NCI-H2227 (cell line): ENCODE data around the gene PRKCH.
A peak's percentile ranks its signal among the peaks of the same experiment; 100 is the strongest.

Experiments
- DNase-seq: peaks from one replicate; lab custom pipeline; 2025; ENCODE audit not compliant: unreplicated experiment; lab: John Stamatoyannopoulos, UW

Gene PRKCH

DNA sequence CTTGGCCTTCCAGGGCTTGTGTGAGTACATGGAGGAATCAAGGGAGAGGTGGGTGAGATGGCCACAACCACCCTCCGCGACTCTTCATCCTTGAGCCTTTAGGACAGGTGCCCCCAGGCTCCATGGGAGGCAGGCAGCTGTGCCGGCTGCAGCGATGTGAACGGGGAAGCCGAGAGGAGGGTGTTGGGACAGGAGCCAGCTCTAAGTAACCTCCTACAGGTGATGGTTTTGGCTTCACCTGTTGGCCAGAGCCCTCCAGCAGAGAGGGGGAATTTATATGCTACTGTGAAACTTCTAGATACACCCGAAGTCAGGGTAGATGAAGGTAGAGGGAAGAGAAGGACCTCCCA lies 241.8 kb downstream of the PRKCH start:
- DNase-seq, result no peak

DNA sequence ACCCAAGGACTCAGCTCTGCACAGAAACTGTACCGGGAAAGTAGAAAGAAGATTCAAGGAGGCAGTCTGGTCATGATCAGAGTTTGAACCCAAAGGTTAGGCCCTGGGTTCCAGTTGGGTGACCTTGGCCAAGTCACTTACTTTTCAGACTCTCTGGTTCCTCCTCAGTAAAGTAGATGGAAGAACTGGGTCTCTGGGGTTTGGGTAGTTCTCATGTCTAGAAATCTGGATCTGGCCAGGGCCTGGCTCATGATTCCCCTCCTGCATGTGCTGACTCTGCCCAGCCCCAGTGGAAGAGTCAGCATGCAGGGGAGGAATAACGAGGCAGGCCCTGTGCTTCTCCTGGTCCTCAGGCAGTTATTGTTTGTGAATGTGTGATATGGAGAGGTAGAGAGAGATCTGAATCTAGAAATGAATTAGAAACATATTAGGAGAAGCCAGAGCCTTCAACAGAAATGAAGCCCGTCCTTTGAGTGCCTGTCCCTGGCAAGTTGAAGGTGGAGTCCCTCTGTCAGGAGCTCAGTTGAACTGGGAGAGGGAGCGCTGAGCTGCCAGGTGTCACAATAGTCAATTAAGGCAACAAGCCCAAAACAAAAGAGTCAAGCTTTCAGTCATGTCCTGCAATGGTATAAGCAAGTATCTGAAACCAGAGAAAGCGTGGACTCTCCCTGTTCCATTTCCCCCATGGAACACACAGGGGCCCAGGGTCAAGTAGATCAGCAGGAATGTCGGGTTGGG lies 242.7 kb downstream of the PRKCH start:
- DNase-seq, result no peak

DNA sequence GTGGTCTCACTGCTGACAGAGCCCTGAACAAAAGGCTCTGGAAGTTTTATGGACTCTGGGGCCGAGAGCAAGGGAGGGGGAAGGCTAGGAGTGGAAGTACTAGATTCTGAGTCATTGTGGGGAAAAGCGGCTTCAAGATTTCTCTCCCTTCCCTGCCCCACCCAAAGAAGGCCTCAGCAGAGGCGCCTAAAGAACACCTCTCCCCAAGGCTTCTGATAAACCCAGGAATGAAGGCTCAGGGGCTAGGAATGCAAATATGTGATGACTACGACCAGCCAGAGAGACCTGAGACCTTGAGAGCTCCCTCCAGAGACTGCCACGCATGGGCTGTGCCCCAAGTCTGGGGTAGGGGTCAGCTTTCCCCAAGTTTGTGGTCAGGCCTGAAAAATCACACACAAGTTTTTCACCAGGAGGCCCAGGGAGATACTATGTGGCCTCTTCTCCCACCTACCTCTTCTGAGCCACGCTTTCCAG lies 243.3 kb downstream of the PRKCH start:
- DNase-seq, result no peak

DNA sequence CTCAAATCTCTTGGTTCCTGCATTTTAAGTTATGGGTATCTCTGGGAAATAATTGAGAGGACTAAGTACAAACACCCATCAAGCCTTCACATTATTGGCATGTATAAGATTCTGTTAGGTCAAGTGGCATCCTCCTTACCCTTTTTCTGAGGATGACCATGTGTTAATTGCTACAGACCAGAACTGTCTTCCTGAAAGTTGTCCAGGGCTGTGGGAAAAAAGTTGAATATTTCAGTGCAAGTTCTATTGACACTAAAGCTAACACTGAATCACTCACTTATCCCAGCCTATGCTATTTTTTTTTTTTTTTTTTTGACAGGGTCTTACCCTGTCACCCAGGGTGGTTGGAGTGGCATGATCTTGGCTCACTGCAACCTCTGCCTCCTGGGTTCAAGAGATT lies 243.8 kb downstream of the PRKCH start:
- DNase-seq, result no peak

DNA sequence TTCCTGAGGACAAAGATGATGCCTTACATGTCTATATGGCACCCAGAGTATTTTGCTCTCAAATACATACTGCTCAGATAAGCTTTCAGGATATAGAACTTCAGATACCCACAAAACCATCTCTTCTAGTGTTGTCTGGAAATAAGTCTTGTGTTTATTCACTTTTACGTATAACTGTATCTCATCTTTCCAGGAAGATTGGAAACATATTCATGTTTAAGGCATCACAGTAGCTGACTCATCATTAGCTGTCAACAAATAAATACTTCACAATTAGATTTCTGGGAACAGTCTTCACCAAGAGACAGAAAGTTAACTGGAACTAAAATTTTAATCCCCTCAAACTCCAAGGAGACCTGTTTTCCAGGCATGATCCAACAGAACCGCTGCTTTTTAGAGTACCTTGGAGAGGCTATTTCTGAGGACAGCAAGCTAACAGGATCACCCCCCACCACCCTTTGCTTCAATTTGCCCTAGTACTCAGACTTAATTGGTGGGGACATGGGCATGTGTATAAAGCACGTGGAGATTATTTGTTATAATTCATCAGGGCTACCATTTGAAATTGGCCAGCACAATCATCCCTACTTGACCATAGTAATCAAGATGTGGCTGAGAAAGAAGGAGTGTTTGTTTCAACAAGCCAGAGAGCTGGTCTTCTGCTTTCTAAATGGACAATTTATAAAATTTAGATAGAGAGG lies 244.6 kb downstream of the PRKCH start:
- no peak for DNase-seq

DNA sequence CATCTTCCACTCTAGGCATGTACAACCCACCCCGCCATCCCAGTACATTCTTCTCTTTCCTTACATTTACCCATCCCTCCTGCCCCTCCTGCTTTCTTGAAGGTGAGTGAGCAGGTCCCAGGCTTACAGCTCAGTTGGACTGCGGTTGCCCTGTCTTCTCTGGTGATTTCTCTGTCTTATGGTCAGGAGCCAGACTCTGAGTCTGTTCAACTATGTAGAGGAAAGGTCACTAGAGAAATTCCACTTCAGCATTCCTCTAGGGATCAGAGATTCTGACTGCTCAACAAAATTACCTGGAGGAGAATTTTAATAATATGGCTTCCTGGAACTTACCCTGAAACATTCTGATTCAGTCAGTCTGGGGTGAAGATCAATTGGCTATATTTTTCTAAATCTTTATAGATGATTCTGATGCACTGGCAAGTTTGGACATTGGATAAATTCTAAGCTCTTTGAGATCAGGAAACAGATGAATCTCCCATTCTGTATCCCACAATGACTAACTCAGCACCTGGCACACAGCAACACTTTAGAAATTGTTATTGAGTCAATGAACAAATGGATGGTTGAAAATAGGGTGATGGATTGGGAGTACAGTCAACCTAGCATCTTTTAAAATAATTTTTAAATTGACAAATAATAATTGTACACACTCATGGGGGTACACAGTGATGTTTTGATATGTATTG lies 245.3 kb downstream of the PRKCH start:
- DNase-seq, result no peak

DNA sequence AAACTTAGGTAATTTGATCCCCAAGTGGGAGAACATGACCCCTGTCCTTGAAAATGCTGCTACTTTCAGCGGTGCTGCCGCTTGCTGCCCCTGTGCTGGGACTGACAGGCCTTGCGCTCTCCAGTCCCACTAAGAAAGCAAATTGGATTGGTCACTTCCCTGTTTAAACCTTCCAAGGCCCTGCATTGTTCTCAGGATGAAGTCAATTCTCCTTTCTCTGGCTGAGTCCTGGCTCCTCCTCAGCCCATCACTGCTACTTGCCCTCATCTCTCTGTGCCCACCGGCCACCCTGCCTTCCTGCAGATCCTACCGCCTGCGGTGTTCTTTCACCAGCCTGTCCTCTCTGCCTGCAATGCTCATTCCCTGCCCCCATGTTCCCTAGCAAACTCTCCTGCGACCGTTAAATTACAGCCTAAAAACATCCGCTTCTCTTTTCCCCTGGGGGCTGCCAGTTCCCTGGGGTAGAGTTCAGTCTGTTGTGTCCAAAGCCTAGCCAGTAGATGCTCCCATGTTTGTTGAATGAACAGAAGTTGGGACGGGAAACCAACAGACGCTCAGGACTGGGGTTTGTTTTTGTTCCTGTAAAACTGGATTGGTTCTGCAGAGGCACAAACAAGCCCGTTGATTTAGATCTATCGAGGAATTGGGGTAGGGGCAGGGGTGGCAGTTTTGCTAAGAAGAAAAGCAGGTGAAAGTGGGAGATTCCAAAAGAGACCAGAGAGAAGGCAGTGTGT lies 246.6 kb downstream of the PRKCH start:
- DNase-seq, result no peak

DNA sequence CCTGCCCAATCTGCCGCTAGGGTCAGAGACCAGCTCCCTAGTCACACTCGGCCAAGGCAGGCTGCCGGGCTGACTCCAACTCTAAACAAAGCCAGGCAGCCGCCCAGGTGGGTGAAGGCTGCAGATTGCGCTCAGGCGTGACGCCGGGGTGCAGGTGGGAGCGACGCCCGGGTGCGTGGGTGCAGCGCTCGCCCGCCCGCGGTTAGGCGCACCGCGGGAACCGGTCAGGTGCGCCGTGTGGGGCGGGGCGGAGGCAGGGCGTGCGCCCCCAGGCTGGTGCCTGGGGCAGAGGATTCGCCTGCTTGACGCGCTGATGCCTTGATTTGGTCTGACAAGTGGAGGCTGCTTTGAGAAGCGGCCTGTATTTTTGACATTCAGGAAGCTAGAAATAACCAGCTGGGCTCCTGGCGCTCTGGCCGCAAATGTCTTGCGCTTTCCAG lies 247.2 kb downstream of the PRKCH start:
- DNase-seq, result peak; percentile 47

DNA sequence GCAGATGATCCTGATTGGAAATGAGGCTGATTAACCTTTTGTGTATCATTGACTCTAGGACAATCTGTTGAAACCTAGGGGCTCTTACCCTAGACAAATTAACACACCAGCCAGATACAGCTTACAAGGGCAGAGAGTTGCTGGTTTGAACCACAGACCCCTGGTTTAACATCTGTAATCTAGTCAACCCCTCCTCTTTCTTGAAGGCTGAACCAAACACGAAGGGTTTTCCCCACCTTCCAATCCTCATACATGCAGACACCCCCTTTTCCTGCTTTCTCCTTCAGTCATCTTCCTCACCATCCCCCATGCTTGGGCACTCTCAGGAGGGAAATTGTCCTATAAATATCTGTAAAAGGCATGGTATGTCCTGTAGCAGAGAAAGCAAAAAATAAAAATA lies 247.9 kb downstream of the PRKCH start:
- DNase-seq, result no peak

DNA sequence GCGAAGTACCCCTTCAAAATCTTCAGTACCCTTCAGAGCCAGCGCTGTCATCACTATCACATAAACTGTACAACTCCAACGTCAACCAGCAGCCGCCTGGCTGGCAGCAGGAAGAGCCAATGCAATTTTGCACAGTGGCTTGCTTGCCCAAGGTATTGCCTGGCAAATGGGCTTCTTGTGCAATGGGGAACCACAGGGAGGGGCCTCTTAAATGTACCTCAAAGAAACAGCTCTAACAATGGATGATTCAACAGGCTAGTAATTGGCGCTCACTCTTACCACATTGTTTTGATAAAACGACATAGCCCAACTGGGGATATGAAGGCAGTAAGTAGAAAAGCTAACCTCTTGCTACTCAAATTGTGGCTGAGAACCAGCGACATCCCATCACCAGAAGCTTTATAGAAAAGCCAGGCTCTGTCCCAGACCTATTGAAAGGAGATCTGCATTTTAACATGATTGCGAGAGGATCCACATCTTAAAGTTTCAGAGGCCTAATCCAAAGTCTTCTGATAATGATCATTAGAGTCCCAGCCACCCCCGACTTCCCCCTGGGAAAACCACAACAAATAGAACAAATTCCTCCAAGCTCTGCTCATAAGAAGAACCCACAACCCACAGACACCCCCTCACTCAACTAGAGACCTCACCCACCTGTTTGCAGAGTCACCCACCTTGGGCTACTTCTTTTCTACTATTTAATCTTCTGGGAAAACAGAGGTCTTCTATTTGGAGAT lies 248.6 kb downstream of the PRKCH start:
- no peak for DNase-seq

DNA sequence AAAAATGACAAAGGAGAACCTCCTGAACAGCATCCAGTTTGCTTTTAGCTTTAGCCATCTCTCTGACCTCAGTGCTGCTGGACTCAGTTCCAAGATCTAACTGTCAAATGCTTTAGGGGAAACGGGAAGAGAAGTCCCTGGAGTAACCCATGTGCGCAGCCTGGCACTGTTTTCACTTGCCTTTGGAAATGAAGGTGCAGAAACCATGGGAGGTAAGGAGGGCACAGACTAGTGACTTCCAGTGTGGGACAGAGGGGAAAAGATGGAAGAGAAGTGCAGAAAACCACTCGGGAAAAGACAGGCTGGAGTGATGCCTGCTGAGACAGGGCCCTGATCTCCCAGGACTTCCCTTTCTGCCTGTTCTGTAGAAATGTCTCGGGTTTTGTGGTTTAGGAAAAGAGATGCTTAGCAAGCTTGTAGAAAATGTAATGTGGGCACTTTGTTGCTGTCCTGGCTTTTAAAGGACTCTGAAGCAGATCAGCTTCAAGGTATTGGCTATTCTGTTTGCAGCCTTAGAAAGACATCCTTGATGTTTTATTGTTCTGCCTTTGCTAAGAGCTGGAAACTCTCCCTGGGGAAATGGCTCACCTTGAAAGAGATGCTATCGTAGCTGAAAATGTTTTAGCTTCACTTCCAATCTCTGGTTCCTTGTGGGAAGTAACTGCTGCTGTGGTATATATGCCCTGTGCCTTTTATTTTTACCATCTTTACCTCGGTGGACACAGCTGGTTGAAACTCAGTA lies 249.3 kb downstream of the PRKCH start:
- no peak for DNase-seq

DNA sequence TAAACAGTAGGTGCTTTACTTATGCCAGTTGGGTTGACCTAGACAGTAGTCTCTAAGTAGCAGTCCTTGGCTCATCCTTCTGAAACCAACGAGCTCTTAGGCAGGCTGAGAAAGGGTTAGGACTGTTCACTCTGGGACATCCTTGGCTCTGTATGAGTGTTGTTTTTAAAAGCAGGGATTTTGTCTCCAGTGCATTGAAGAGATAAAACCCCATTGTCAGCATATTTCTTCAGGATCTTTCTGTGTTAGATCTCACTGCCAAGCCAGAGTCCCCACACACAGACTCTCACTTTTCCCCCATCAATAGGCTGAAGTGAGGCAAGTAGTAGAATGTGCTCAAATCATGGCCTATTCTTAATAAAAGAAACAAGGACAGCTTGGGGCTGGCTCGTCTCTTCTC lies 250.5 kb downstream of the PRKCH start:
- DNase-seq, result no peak

DNA sequence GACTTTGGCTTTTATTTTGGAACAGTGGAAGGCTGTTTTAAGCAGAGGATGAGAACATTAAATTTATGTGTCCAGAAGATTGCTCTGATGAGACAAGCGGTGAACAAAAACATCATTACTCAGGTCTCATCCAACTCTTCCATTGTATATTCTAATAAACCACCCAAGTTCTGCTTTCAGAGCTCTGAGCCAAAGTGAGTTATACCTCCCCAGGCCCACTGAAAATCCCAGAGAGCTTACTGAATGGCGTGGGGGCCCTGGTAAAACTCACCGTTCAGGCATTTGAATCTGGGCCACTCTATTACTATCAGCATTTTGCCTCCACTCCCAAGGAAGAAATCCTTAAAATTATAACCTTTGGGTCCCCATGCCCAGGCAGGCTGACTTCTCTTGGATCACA lies 251.9 kb downstream of the PRKCH start:
- no peak for DNase-seq

DNA sequence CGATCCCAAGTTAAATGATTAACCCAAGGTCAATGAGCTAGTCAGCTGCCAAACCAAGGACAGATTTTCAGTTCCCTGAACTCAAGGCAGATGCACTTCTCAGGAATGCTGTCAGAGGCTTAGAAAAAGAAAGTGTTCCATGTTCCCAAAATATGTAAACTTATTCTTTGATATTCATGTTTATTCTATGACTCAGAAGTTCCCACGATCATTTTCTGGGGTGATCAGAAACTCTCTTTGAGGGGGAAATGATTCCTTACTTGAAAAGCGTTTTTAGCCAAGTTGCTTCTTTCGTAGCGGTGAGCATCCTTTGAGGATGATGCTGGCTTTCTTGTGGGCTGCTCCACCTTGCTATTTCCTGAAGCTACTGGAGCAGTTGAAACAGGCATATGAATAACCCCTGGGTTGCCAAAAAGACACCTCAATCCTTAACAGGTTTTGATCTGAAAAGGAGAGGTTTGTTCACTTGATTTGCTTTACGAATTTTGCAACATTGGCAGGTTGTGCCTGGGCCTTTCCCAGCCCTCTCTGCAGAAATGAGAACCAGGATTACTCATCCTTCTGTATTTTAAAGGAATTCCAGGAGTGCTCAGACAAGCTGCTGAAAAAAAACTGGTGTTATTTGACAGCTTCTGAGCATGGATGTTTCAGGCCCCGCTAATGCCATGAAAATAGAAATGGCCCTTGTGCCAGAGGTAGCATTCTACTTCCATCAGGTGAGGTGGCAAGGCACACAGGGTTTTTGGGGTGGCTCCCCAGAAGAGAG lies 252.6 kb downstream of the PRKCH start:
- no peak for DNase-seq

DNA sequence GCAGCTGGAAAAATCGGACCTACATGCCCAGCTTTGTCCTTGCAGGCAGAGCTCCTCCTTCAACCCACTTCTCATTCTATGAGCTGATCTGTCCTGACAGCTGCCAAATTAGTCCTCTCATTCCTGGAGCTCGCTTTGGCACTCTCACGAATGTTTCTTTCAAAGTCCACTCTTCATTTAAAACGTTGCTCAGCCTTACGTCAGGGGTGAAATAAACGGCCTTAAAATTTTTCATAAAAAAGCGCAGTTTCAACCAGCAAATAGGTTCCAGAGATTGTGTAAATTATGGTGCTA lies 253.1 kb downstream of the PRKCH start:
- no peak for DNase-seq

DNA sequence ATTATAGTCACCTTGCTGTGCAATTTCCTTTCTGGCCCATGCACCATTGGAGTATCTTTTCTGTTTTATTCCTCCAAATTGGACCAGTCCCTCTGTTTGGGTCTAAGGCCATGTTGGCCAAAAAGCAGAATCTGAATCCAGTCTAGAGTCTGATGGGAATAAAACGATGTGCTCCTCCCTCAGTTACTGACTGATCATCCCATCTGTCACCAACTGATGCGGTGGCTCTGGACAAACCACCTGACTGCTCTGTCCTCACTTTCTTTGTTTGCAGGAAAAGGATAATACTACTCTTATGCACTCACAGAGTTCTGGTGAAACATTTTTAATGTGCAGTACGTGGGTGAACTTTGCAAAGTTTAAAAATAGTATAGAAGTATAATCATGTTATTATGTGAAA lies 253.7 kb downstream of the PRKCH start:
- DNase-seq, result no peak

DNA sequence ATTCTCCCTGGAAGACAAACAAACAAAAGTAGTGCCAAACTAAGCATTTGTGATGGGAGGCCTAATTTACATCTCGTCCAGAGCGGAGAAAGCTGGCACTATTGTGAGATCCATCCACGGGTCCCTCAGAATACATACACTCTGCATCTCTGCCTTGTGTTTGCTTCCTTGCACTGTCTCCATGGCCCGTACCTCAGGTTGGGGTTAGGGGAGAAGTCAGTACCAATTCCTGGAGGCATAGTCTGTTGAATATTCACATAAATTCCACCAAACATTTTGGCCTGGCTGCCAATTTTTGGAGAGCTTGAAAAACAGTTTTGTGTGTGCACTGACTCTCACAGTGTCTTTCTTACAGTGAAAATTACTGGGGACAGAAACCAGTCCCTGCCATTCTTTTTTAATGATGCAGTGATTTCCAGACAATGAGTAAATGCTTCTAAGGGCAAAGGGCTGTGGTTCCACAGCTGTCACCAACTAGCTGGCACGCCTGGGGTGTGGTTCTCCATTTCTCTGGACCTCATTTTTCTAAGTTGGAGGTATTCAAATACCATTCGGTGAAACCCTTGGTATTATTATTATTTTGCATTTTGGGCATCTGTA lies 254.3 kb downstream of the PRKCH start:
- peak; percentile 53 for DNase-seq

DNA sequence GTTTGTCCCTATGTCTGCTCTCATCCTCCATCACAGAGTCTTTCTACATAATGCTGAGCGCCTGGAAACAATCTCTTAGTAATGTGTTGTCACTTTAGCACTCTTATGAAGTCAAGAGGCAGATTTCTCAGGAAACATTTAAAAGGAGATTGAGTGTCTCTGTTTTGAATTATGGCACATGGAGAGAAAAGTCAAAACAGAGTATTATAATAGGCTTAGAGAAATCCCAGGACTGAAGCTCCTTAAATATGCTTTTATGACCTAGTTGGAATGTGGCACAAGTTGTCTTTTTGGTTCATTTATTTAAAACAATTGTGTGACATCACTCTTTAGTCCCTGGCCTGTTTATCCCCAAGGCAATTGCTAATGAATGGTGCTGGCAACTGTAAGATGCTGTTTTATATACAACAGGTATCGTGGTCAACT lies 256.1 kb downstream of the PRKCH start:
- no peak for DNase-seq

DNA sequence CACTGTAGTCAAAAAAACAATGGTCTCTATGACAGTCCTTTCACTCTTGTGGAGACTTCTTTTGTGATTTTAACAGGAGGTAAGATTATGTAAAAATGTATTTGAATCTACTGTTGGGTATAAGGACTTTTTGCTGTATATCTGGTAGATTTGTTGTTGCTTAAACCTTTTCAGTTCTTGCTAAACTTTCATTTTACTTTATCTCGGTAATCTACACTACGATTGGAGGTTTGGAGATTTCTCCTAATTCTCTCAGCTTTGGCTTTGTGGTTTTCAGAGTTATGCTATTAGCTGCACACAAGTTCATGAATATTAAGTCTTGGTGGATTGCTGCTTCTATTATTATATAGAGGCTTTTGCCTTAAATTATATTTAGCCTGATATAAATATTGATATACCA lies 257.4 kb downstream of the PRKCH start:
- DNase-seq, result no peak
